NCI-H2227 (cell line): ENCODE results near the gene TTLL12.

Experiments
- DNase-seq: peaks from one replicate; lab custom pipeline; 2025; ENCODE audit not compliant: unreplicated experiment; lab: John Stamatoyannopoulos, UW

Gene TTLL12

GRCh38 chr22:43200555-43200954, 13.6 kb upstream of the TTLL12 start:
- no peak for DNase-seq

- DNase-seq = no peak
Observed at GRCh38 chr22:43200031-43200430, 13.1 kb upstream of the TTLL12 start.

GRCh38 chr22:43199541-43199940, 12.6 kb upstream of the TTLL12 start:
- DNase-seq = no peak

- no peak for DNase-seq
Observed at GRCh38 chr22:43198936-43199335, 12.0 kb upstream of the TTLL12 start.

- DNase-seq = no peak
Observed at GRCh38 chr22:43198126-43198525, 11.2 kb upstream of the TTLL12 start.

GRCh38 chr22:43197271-43197941, 10.5 kb upstream of the TTLL12 start:
- DNase-seq = no peak

- DNase-seq = no peak
Observed at GRCh38 chr22:43191831-43192230, 4.9 kb upstream of the TTLL12 start.

- DNase-seq = no peak
Observed at GRCh38 chr22:43188829-43189545, 2.1 kb upstream of the TTLL12 start.

GRCh38 chr22:43187171-43188099, 501 bp upstream of the TTLL12 start:
- DNase-seq = peak; percentile 94

GRCh38 chr22:43185860-43186261, 1.1 kb downstream of the TTLL12 start:
- DNase-seq = peak; percentile 34

GRCh38 chr22:43183496-43184277, 3.2 kb downstream of the TTLL12 start:
- DNase-seq = no peak

GRCh38 chr22:43182726-43183125, 4.2 kb downstream of the TTLL12 start:
- no peak for DNase-seq

- DNase-seq = no peak
Observed at GRCh38 chr22:43182118-43182517, 4.8 kb downstream of the TTLL12 start.

GRCh38 chr22:43181321-43182076, 5.4 kb downstream of the TTLL12 start:
- no peak for DNase-seq

- no peak for DNase-seq
Observed at GRCh38 chr22:43180670-43181069, 6.3 kb downstream of the TTLL12 start.

GRCh38 chr22:43179911-43180195, 7.1 kb downstream of the TTLL12 start:
- DNase-seq = no peak

GRCh38 chr22:43179146-43179910, 7.6 kb downstream of the TTLL12 start:
- no peak for DNase-seq

GRCh38 chr22:43177479-43177878, 9.5 kb downstream of the TTLL12 start:
- DNase-seq = no peak

- no peak for DNase-seq
Observed at GRCh38 chr22:43176090-43176489, 10.8 kb downstream of the TTLL12 start.
